NB4 (cell line): ENCODE results near the gene SUN2.

Source experiments
- POLR2A ChIP-seq: IDR thresholded peaks from 2 replicates; pipeline ENCODE4 v1.6.1; 2011; ENCODE audit warnings: mild to moderate bottlenecking; ENCODE audit not compliant: insufficient read length; ENCODE audit errors: extremely low read depth
- TF ChIP-seq, protein P1 (sequence below): IDR thresholded peaks from one replicate; pipeline ENCODE4 v1.5.1; 2012; ENCODE audit warnings: low read depth, low read length

DNA sequence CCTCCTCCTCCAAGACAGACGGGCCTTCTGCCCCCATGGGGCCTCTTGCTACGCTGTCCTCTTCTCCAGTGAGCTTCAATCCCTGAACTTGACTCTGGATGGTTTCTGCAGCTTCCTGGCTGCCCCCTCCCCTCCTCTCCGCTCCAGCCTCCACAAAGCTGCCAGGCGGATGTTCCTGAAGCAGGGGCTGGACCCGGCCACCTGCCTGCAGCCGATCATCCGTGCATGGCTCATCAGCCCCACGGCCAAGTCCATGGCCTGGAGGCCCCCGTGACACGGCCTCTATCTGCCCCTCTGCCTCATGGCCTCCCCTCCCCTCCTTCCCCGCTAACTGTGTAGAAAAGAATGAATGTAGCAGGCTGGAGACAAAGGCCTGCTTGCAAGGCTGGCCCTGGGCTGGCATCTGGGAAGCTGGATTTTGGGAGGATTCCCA is 6.8 kb upstream of the SUN2 start:
- TF ChIP-seq POLR2A, result no peak
- TF ChIP-seq, protein P1, sequence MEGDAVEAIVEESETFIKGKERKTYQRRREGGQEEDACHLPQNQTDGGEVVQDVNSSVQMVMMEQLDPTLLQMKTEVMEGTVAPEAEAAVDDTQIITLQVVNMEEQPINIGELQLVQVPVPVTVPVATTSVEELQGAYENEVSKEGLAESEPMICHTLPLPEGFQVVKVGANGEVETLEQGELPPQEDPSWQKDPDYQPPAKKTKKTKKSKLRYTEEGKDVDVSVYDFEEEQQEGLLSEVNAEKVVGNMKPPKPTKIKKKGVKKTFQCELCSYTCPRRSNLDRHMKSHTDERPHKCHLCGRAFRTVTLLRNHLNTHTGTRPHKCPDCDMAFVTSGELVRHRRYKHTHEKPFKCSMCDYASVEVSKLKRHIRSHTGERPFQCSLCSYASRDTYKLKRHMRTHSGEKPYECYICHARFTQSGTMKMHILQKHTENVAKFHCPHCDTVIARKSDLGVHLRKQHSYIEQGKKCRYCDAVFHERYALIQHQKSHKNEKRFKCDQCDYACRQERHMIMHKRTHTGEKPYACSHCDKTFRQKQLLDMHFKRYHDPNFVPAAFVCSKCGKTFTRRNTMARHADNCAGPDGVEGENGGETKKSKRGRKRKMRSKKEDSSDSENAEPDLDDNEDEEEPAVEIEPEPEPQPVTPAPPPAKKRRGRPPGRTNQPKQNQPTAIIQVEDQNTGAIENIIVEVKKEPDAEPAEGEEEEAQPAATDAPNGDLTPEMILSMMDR, result no peak
